GM19372 (cell line): ENCODE measurements around the gene COPG2.
"Not testable (repeated sequence)": the region's sequence is repeated elsewhere in the genome, so short reads cannot be mapped to it uniquely, and the experiment has no call there.

ENCODE experiments used
- ATAC-seq: cut with Tn5 transposase; IDR thresholded peaks from one replicate; pipeline ENCODE4 v1.9.1; 2021; ENCODE audit warnings: mild to moderate bottlenecking, low read depth, moderate library complexity; ENCODE audit not compliant: unreplicated experiment

COPG2 gene

GRCh38 chr7:130654850-130655249 is 13.7 kb downstream of the COPG2 start:
- ATAC-seq, result no peak

DNA sequence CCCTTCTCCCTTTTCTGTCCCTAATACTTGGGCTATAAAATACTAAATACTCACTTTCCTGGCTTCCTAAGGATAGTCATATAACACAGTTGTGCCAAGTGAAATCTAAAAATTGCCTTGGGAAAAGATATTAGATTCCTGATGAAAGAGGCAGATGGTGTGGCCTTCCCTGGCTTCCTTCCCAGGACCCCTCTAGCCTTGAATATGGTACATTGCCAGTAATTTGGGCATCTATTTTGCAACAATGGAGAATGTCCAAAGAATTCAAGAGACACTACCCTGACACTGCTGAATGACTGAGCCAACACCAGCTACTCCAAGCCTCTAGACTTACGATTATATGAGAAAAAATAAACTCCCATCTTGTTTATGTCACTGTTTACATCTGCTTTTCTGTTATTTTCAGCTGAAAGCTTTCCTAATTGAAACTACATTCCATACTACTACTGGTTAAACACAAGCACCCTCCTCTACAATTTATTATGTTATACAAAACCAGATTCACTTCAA is 17.9 kb downstream of the COPG2 start:
- ATAC-seq, result no peak

- no peak for ATAC-seq
Observed at GRCh38 chr7:130649004-130649790, 19.4 kb downstream of the COPG2 start.

GRCh38 chr7:130648580-130648979 is 20.0 kb downstream of the COPG2 start:
- ATAC-seq, result no peak

DNA sequence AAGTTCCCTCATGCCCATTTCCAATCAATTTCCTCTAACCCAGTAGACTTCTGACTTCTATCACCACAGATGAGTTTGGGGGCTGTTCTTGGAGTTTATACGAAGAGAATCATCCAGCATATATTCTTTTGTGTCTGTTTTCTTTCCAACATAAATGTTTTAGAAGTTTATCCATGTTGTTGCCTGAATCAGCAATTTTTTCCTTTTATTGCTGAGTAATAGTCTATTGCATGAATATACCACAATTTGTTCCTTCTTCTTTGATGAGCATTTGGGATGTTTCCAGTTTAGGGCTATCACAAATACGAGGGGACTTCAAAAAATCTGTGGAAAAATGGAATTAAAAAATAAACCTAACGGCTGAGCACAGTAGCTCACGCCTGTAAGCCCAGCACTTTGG is 26.2 kb downstream of the COPG2 start:
- no peak for ATAC-seq

GRCh38 chr7:130641497-130641896 is 27.1 kb downstream of the COPG2 start:
- no peak for ATAC-seq

DNA sequence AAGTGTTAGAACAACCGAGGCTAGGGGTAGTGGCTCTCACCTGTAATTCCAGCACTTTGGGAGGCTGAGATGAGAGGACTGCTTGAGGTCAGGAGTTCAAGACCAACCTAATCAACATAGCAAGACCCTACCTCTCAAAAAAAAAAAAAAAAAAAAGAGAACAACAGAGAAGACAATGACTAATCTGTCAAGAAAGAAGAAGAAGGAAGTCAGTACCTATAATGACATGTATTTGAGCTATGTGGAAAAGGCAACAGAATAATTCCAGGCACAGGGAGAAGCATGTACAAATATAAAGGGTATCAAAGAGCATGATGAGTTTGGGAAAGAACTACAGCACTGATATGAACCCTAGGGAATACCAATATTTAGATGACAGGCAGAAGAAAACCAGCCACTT is 27.5 kb downstream of the COPG2 start:
- no peak for ATAC-seq

DNA sequence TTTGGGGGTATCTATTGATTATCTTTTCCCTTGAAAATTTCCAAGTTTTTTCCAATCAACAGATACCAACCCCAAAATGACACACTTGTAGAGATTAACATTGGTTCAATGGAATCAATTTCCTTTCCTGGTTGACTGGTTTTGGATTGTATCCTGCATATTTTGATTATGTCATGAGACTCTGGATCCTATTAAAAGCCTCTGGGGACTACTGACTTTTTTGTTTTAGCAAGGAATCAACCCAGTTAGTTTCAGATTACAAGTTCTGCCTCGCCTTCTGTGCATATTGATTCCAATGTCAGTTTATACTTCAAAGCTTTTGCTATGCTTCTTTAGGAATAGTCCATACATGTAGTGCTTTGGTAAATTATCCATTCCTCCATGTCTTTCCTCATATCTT is 29.2 kb downstream of the COPG2 start:
- ATAC-seq, result no peak

GRCh38 chr7:130632111-130632510 is 36.4 kb downstream of the COPG2 start:
- ATAC-seq, result no peak

- ATAC-seq, result no peak
Observed at GRCh38 chr7:130628901-130629300, 39.6 kb downstream of the COPG2 start.

GRCh38 chr7:130627775-130628174 is 40.8 kb downstream of the COPG2 start:
- no peak for ATAC-seq

- no peak for ATAC-seq
Observed at GRCh38 chr7:130622866-130623265, 45.7 kb downstream of the COPG2 start.

DNA sequence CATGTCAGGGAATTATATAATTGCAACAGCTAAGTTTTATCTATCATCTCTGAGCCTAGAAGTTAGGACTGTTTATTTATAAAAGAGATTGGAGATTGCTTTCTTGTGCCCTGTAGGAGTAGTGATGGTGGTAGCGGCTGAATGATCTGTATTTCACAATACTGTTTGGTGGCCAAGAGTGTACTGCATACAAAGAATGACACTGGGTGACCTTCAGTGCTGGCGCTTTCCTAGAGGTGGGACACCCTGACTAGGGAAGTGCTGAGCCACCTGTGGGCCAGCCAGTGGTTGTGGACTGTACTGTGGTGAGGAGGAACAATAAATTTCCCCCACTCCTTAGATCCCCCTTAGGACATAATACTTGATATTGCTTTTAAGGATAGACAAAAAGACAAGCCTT is 53.0 kb downstream of the COPG2 start:
- no peak for ATAC-seq

DNA sequence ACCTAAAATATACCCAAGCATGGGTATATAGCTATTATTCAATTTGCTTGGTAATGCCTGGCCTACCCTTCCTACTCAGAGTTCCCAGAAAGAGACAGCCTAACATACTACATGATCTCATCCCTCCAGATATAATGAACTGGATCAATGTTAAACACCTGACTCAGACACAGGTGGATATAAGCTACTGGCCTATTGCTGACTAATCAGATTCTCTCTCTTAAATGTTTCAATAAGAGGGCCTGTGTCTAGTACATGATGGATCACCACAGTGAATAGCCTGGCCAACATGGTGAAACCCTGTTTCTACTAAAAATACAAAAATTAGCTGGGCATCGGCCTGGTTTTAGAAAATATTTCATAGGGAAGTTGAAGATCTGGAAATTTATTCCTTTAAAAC is 54.1 kb downstream of the COPG2 start:
- ATAC-seq, result no peak

GRCh38 chr7:130611218-130611617 is 57.3 kb downstream of the COPG2 start:
- no peak for ATAC-seq

GRCh38 chr7:130607066-130607465 is 61.5 kb downstream of the COPG2 start:
- ATAC-seq, result not testable (repeated sequence)

DNA sequence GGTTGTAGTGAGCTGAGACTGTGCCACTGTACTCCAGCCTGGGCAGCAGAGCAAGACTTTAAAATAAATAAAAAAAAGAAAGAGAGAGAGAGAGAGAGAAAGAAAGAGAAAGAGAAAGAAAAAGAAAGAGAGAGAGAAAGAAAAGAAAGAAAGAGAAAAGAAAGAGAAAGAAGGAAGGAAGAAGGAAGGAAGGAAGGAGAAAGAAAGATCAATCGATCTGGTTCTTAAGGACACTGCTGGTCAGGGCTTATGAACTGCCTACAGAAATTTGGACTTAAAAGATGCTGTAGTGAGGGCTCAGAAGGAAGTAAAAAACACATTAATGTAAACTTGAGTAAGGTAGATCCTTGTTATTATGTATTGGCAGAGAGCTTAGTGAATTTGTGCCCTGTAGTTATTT is 62.4 kb downstream of the COPG2 start:
- ATAC-seq, result no peak

GRCh38 chr7:130598056-130598455 is 70.5 kb downstream of the COPG2 start:
- ATAC-seq, result no peak

DNA sequence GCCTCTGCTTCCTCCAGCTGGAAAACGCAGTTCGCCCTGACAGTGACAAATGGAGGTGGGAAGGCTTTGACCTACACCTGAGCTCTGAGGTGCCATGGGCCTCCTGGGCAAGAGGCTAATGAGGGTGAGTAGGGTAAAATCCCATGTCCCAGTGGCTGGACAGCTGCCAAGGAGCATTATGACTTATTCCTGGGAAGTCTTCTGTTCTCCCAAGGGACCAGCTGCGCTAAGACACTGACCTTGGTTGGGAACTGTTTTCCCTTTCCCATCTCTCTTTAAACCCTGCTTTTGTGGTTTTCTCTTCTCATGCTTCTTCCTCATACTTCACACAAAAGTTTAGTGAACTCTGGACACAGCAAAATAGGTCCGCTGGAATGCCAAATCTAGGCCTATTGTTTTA is 72.6 kb downstream of the COPG2 start:
- ATAC-seq, result no peak

DNA sequence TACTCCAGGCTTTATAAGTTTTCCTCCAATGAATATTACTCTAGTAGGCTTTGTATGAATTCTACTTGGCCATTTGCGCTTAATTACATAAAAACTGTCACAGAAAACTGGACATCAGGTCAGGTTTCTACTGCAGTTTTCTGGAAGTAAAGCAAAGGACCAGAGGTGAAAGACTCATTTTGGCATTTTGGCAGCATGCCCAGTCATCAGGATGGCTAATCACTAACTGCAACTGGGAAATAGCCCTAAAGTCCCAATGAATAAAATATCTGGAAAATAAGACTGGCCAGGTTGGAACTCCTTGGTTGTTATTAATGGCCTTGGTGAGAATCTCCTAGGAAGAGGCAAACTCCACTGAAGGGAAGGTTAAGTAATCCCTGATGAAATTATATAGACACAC is 75.5 kb downstream of the COPG2 start:
- ATAC-seq, result no peak

DNA sequence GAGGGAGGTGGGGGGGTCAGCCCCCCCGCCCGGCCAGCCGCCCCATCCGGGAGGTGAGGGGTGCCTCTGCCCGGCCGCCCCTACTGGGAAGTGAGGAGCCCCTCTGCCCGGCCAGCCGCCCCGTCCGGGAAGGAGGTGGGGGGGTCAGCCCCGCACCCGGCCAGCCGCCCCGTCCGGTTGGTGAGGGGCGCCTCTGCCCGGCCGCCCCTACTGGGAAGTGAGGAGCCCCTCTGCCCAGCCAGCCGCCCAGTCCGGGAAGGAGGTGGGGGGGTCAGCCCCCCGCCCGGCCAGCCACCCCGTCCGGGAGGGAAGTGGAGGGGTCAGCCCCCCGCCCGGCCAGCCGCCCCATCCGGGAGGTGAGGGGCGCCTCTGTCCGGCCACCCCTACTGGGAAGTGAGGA is 77.1 kb downstream of the COPG2 start:
- ATAC-seq, result not testable (repeated sequence)

- not testable (repeated sequence) for ATAC-seq
Observed at GRCh38 chr7:130585932-130586331, 82.6 kb downstream of the COPG2 start.
